Lower leg skin (tissue), 4 donors: ENCODE data around the gene ZNF621. TPM values are rescaled to one million over a fixed set of nuclear protein-coding genes. Genes with fewer than 3 reads are reported as not detected.

ENCODE experiments used
- DNase-seq, 2 donors: peaks; one replicate each; pipeline ENCODE4 v3.0.0-alpha.2; 2019; ENCODE audit warnings: low spot score in 2 of 2
- H3K4me3 ChIP-seq: fragments of 200-600 bp; sonication (generic); 2 replicates; pipeline ENCODE4 v1.5.1; 2017; ENCODE audit warnings: mild to moderate bottlenecking, low read depth; ENCODE audit not compliant: poor library complexity, severe bottlenecking
- CTCF ChIP-seq, 3 donors: fragments of 450-650 bp; IDR thresholded peaks; one replicate each; pipeline ENCODE4 v1.5.1; 2016; ENCODE audit warnings: antibody characterized with exemption in 3 of 3, mild to moderate bottlenecking in 3 of 3, moderate library complexity in 2 of 3
- POLR2A ChIP-seq, 2 donors: fragments of 450-650 bp; IDR thresholded peaks; one replicate each; pipeline ENCODE4 v1.6.1; 2016 to 2017; ENCODE audit warnings: antibody characterized with exemption in 2 of 2, mild to moderate bottlenecking in 1 of 2, moderate library complexity in 1 of 2
- WGBS, 2 donors: methylation state at CpG; one replicate each; pipeline ENCODE4 v1.1.5; 2018; 5-methylcytosine and 5-hydroxymethylcytosine counted together
- intact Hi-C: fragments of 100-400 bp; cut with DNase I; formaldehyde crosslinking; loops from one replicate; pipeline ENCODE4 v1.15.0; 2023; ENCODE audit warnings: low total_unique reads
- total RNA-seq, 4 donors: library from RNA; depleted of rRNA; stranded (reverse); fragments of >200 nt; gene quantifications; one replicate each; pipeline ENCODE4 v1.1.0, GENCODE V29; 2016

ZNF621 gene
- total RNA-seq, 4 donors from 2014 or later = 7.8 to 13.9 (median 12.6) TPM

DNA sequence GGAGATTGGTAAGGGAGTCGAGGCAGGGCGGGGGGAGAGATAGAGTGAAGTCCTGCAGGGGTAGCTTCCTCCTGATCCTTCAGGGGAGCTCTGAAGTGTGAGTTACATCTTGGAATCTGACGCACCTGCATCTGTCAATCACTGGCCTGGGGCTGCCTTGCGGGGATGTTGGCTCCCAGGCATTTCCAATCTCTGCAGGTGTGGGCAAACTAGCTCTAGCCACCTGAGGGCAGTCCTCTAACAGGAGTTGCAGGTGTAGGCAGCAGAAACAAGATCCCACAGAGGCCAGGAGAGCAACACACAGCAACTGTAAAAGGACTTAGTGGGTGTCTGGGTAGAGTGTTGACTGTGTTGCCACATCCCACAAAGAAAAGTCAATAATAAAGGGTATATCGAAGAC is 63.6 kb downstream of the ZNF621 start:
- DNase-seq = no peak
- H3K4me3 ChIP-seq = no peak overlapping the region
- 82 to 83% methylated on average over 5 of the region's 5 CpGs for WGBS, 2 donors
- TF ChIP-seq POLR2A (IDR thresholded peaks at IDR 0.05) = no peak
- no peak for TF ChIP-seq CTCF (IDR thresholded peaks at IDR 0.05)
- intact Hi-C loops = loop anchor here (10.0 kb wide), 2 partner anchors 264 to 616 kb away; no protein-coding TSS in a partner anchor

Other genes starting within 250 kb of the ZNF621 start
- 10 to 100 TPM; 17.1 to 33.2 (median 23.9) TPM for gene EIF1B, start 215.3 kb upstream of the ZNF621 start, total RNA-seq
- gene ENTPD3, start 137.8 kb upstream of the ZNF621 start, total RNA-seq = 1 to 10 TPM; 4.9 to 6.2 (median 5.4) TPM
- 100 to 1,000 TPM; 452 to 555 (median 498) TPM for gene RPL14, start 67.6 kb upstream of the ZNF621 start, total RNA-seq
- gene ZNF619, start 47.8 kb upstream of the ZNF621 start, total RNA-seq = 1 to 10 TPM; 4.0 to 6.0 (median 5.2) TPM
- gene ZNF620, start 18.9 kb upstream of the ZNF621 start, total RNA-seq = 1 to 10 TPM in 1 of 4 donors, under 1 TPM in 3; 0.51 to 1.0 (median 0.76) TPM